NCI-H2171 treated with DMSO at 0.1 percent for 48 hours (cell line): Measurements from ENCODE around the gene AKT1.
A peak's percentile ranks its signal among the peaks of the same experiment; 100 is the strongest.
"Not testable (repeated sequence)": the region's sequence is repeated elsewhere in the genome, so short reads cannot be mapped to it uniquely, and the experiment has no call there.

ENCODE experiments used
- DNase-seq: peaks from one replicate; lab custom pipeline; 2025; lab: John Stamatoyannopoulos, UW

Gene AKT1

GRCh38 chr14:104818714-104819161 is 23.2 kb upstream of the AKT1 start:
- DNase-seq = no peak

- DNase-seq = no peak
Observed at GRCh38 chr14:104817930-104818713, 22.6 kb upstream of the AKT1 start.

GRCh38 chr14:104816616-104816884 is 21.0 kb upstream of the AKT1 start:
- DNase-seq = no peak

GRCh38 chr14:104814701-104815100 is 19.2 kb upstream of the AKT1 start:
- DNase-seq = not testable (repeated sequence)

GRCh38 chr14:104813286-104813685 is 17.7 kb upstream of the AKT1 start:
- no peak for DNase-seq

DNA sequence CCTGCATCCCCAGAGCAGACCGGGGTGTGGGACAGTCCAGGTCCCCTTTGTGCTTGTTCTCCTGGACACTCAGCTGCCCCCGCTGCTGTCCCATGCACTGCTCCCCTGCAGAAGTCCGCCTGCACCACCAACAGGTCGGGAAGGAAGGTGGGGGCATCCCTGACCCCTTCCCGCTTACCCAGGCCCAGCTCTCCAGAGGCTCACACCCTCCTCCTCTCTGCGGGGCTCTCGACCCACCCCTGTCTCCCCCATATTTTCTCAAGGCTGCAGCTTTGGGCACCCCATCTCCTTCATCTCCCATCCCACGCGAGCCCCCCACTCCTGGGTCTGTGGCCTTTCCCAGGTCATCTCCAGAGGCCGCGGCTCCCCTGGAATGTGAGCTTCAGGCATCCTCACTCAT is 14.8 kb upstream of the AKT1 start:
- DNase-seq = no peak

GRCh38 chr14:104808456-104808855 is 12.9 kb upstream of the AKT1 start:
- no peak for DNase-seq

GRCh38 chr14:104806625-104807465 is 11.3 kb upstream of the AKT1 start:
- no peak for DNase-seq

DNA sequence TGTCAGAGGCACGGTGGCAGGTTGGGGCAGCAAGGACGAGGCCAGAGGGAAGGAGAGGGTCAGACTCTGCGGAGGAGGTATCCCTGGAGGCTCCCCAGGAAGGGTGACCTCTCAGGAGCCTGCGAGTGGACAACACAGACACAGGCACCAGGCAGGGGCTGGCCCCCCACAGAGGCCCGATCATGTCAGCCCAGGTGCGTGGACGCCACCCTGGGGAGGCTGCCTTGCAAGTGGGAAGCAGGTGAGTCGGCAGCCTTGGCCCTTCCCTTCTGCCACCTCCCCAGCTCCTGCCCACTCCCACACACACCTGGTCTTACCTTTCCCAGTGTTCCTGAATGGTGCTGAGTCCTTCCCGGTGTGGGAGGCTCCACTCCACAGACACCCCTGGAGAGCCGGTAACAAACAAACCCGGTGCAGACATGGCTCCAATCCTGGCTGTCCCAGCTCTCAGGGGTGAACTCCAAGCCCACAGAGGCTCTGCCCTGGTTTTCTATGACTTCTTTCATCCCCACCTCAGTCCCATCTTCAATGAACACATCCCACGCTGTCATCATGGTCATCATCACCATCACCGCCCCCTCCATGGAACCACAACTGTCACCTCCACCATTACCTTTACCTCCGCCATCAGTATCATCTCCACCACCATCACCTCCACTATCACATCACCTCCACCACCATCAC is 10.5 kb upstream of the AKT1 start:
- no peak for DNase-seq

GRCh38 chr14:104805326-104805678 is 9.8 kb upstream of the AKT1 start:
- no peak for DNase-seq

- DNase-seq = no peak
Observed at GRCh38 chr14:104804481-104805325, 9.2 kb upstream of the AKT1 start.

DNA sequence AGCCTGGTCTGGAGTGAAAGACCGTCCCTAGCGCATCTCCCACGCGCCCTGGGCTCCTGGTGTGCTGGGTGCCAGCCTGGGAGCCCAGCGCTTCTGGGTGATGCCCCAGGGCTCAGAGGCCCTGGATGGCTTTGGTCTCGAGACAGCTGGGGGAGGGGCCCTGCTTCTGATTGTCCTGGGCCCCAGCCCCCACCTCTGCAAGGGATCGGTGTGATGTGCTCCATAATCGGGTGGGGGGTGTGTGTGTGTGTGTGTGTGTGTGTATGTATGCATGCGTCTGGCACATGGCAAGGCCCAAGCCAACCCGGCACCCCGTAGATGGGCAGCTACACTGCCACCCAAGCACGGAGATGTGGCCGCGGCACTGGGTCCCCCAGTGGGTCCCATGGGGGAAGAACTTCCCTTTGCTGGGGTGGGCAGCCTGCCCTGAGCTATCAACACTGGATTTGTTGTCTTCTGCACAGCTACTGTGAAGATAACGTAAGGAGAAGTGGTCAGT is 8.4 kb upstream of the AKT1 start:
- no peak for DNase-seq

- DNase-seq = no peak
Observed at GRCh38 chr14:104803280-104803911, 7.8 kb upstream of the AKT1 start.

GRCh38 chr14:104802394-104803184 is 7.0 kb upstream of the AKT1 start:
- peak; percentile 38 for DNase-seq

- no peak for DNase-seq
Observed at GRCh38 chr14:104801520-104802393, 6.2 kb upstream of the AKT1 start.

DNA sequence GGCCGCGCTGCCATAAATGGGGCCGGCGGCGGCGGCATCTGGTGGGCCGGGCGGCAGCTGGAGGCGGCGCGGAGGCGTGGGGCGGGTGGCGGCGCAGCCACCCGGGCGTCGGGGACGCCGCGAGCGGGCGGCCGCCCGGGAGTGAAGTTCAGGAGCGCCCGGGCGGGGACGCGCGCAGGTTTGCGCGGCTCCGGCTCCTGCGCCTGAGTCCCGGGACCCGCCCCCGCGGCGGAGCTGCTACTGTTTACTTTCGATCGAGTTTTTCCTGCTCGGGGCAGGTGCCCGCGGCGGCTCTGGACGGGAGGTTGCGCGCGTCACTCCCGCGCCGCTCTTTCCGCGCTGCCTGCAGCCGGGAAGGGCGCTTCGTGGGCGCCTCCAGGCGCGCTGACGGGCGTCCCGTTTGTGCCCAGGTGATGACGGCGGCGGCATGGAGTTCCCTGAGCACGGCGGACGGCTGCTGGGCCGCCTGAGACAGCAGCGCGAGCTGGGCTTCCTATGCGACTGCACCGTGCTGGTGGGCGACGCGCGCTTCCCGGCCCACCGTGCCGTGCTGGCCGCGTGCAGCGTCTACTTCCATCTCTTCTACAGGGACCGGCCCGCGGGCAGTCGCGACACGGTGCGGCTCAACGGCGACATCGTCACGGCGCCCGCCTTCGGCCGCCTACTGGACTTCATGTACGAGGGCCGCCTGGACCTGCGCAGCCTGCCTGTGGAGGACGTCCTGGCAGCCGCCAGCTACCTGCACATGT is 5.4 kb upstream of the AKT1 start, which contains the start of gene ZBTB42:
TSS of gene ZBTB42 (plus strand) at position 331 of the 749 bp plus-strand sequence. CDS start at position 428, 97 bp downstream.
- DNase-seq = peak; percentile 45

- no peak for DNase-seq
Observed at GRCh38 chr14:104800015-104800770, 4.6 kb upstream of the AKT1 start.
